K562 (cell line): Measurements from ENCODE around the gene IFNGR1. TPM values are rescaled to one million over a fixed set of nuclear protein-coding genes. Genes with fewer than 3 reads are reported as not detected.

Source experiments
- ATAC-seq: fragments of 200-7000 bp; cut with Tn5 transposase; 3 replicates; pipeline ENCODE4 v1.9.1; 2020; ENCODE audit warnings: moderate library complexity
- Bru-seq: library from RNA; stranded (reverse); fragments of 400-500 nt; gene quantifications from one replicate; lab custom pipeline; 2021; lab: Mats Ljungman, UMichigan
- BruChase-seq, 2 experiments: library from RNA; stranded (reverse); fragments of 400-500 nt; gene quantifications; one replicate each; lab custom pipeline; 2021; lab: Mats Ljungman, UMichigan
- BruUV-seq: library from RNA; stranded (reverse); fragments of 400-500 nt; replicated peaks from 2 replicates; lab custom pipeline; 2021; lab: Mats Ljungman, UMichigan
- CTCF ChIA-PET: fragments of 300-600 bp; formaldehyde crosslinking; extraction: SDS; loops from one replicate; lab custom pipeline; 2021; ENCODE audit warnings: low intra/inter-chr PET ratio; lab: Yijun Ruan, JAX
- POLR2A ChIA-PET: fragments of 300-600, 350-650 bp; sonication (Branson Sonifier 250); formaldehyde crosslinking; extraction: SDS; loops from one replicate; lab custom pipeline; 2021; ENCODE audit warnings: antibody characterized with exemption, inconsistent platforms; lab: Yijun Ruan, JAX
- DNase-seq, 4 experiments: peaks; one replicate each; pipeline versions ENCODE4 v3.0.0 to v3.0.0-alpha.2; 2011 to 2018; ENCODE audit warnings: low spot score in 3 of 4, mixed read lengths in 3 of 4; ENCODE audit errors: extremely low read depth in 1 of 4
- FAIRE-seq: peaks from 2 replicates; lab custom pipeline; 2011; peaks lifted over from hg19 to GRCh38; lab: Jason Lieb, UNC
- H2AFZ ChIP-seq: 2 replicates; pipeline ENCODE4 v1.6.0; 2011; ENCODE audit warnings: low read depth, low read length, control low read depth, inconsistent platforms
- H3K27ac ChIP-seq: fragments of 200-600 bp; 3 replicates; pipeline ENCODE4 v1.8.0; 2011; ENCODE audit warnings: low read depth, mild to moderate bottlenecking, control low read depth, inconsistent platforms, low read length, moderate library complexity, mixed read lengths; ENCODE audit errors: extremely low read depth
- H3K27me3 ChIP-seq, 2 experiments: fragments of 300-600 bp in 1 of 2; 2 replicates in 1 of 2; 3 replicates in 1 of 2; pipeline versions ENCODE4 v1.6.0 to v1.8.0; 2011; ENCODE audit warnings: inconsistent platforms in 2 of 2, low read length in 2 of 2, mild to moderate bottlenecking in 1 of 2, mixed read lengths in 1 of 2, moderate library complexity in 1 of 2; ENCODE audit not compliant: control insufficient read depth in 2 of 2, insufficient read depth in 2 of 2
- H3K36me3 ChIP-seq: fragments of 300-600 bp; 3 replicates; pipeline ENCODE4 v1.8.0; 2011; ENCODE audit warnings: mild to moderate bottlenecking, low read length, inconsistent platforms; ENCODE audit not compliant: control insufficient read depth, insufficient read depth
- H3K4me1 ChIP-seq, 2 experiments: fragments of 200-600 bp in 1 of 2; replicated peaks in 1 of 2; 2 replicates in 1 of 2; 3 replicates in 1 of 2; pipeline versions ENCODE4 v1.5.1 to v1.8.0; 2011; ENCODE audit warnings: inconsistent platforms in 2 of 2, low read length in 2 of 2, mild to moderate bottlenecking in 1 of 2, mixed read lengths in 1 of 2, moderate library complexity in 1 of 2; ENCODE audit not compliant: control insufficient read depth in 2 of 2, insufficient read depth in 2 of 2
- H3K4me2 ChIP-seq: 2 replicates; pipeline ENCODE4 v1.6.1; 2011; ENCODE audit warnings: low read length, control low read depth, inconsistent platforms, mixed read lengths; ENCODE audit not compliant: insufficient read depth
- H3K4me3 ChIP-seq: fragments of 200-600 bp; sonication (generic), shearing (Covaris generic); 2 replicates; pipeline ENCODE4 v1.5.1; 2016; ENCODE audit warnings: control low read depth, inconsistent platforms
- H3K79me2 ChIP-seq: fragments of 200-600 bp; 3 replicates; pipeline ENCODE4 v1.8.0; 2011; ENCODE audit warnings: low read length, inconsistent platforms; ENCODE audit not compliant: control insufficient read depth, insufficient read depth
- H3K9ac ChIP-seq, 2 experiments: 2 replicates each; pipeline versions ENCODE4 v1.6.0 to v1.6.1; 2011; ENCODE audit warnings: low read depth in 2 of 2, low read length in 2 of 2, control low read depth in 1 of 2, inconsistent platforms in 1 of 2, mild to moderate bottlenecking in 1 of 2, mixed read lengths in 1 of 2; ENCODE audit not compliant: insufficient read depth in 1 of 2
- H3K9me1 ChIP-seq: one replicate; pipeline ENCODE4 v1.6.0; 2011; ENCODE audit warnings: inconsistent platforms, mild to moderate bottlenecking, low read length, moderate library complexity; ENCODE audit not compliant: control insufficient read depth, insufficient read depth
- H3K9me3 ChIP-seq: replicated peaks from 2 replicates; pipeline ENCODE4 v1.5.1; 2011; ENCODE audit warnings: low read depth, low read length, inconsistent platforms; ENCODE audit not compliant: control insufficient read depth, insufficient read depth
- H4K20me1 ChIP-seq: replicated peaks from 2 replicates; pipeline ENCODE4 v1.6.1; 2011; ENCODE audit warnings: low read length, inconsistent platforms, mixed read lengths; ENCODE audit not compliant: control insufficient read depth, insufficient read depth
- CHD2 ChIP-seq: IDR thresholded peaks from 2 replicates; pipeline ENCODE4 v1.6.1; 2011; ENCODE audit warnings: low read depth, low read length
- GABPA ChIP-seq: fragments of 200-800 bp; sonication (Bioruptor generic); conservative IDR thresholded peaks from 2 replicates; pipeline ENCODE4 v1.6.1; 2016; ENCODE audit warnings: low read depth, missing genetic modification characterization, missing compliant biosample characterization
- GABPB1 ChIP-seq: sonication (generic); formaldehyde crosslinking; IDR thresholded peaks from 2 replicates; pipeline ENCODE4 v1.8.0; 2022; ENCODE audit warnings: mild to moderate bottlenecking, missing genetic modification reagents
- HES1 ChIP-seq: fragments of 450-650 bp; IDR thresholded peaks from 2 replicates; pipeline ENCODE4 v1.6.1; 2016; ENCODE audit warnings: low read depth, mild to moderate bottlenecking, moderate library complexity
- KDM5B ChIP-seq: fragments of 200-600 bp; sonication (generic); IDR thresholded peaks from 2 replicates; pipeline ENCODE4 v1.6.1; 2012; ENCODE audit warnings: low read depth, mild to moderate bottlenecking, moderate library complexity, low read length, control low read depth, inconsistent platforms; ENCODE audit not compliant: insufficient replicate concordance
- PKNOX1 ChIP-seq: fragments of 450-650 bp; IDR thresholded peaks from 2 replicates; pipeline ENCODE4 v1.6.1; 2016
- SMARCC2 ChIP-seq: fragments of 450-650 bp; IDR thresholded peaks from 2 replicates; pipeline ENCODE4 v1.6.1; 2017; ENCODE audit warnings: antibody characterized with exemption, moderate library complexity, mild to moderate bottlenecking, low read depth
- TAF1 ChIP-seq: IDR thresholded peaks from 2 replicates; pipeline ENCODE4 v1.6.1; 2011; ENCODE audit warnings: mild to moderate bottlenecking, low read length, moderate library complexity; ENCODE audit not compliant: insufficient read depth, control insufficient read depth, severe bottlenecking; ENCODE audit errors: extremely low read depth
- ZBTB12 ChIP-seq: fragments of 250-450 bp; sonication (Bioruptor Pico); IDR thresholded peaks from 2 replicates; pipeline ENCODE4 v1.4.0; 2020
- WGBS: fragments of 100-300 bp; shearing (Covaris generic); methylation state at CpG from one replicate; pipeline ENCODE4 v1.1.6; 2016; ENCODE audit warnings: low coverage, mixed read lengths; ENCODE audit not compliant: insufficient coverage; ENCODE audit errors: missing lambda C conversion rate; 5-methylcytosine and 5-hydroxymethylcytosine counted together
- in situ Hi-C: fragments of 300-500 bp; cut with MboI; formaldehyde crosslinking; loops from 4 replicates; pipeline ENCODE4 v1.15.0; 2018; ENCODE audit warnings: inconsistent platforms, mixed read lengths
- intact Hi-C: fragments of 100-400 bp; cut with micrococcal nuclease; formaldehyde crosslinking; loops from 2 replicates; pipeline ENCODE4 v1.14.2; 2022
- long read RNA-seq, 3 experiments: library from polyadenylated mRNA in 2 of 3; library from RNA in 1 of 3; unstranded in 2 of 3; stranded (forward) in 1 of 3; transcript quantifications; one replicate each; pipeline ENCODE4 v2.0.0, GENCODE V29; 2019 to 2022
- polyA minus RNA-seq, 3 experiments: library from RNA; depleted of rRNA, polyadenylated mRNA; stranded (reverse); fragments of >200 nt; gene quantifications; 2 replicates each; pipeline ENCODE4 v1.2.3, GENCODE V29; 2011
- polyA plus RNA-seq, 8 experiments: library from polyadenylated mRNA; depleted of rRNA in 4 of 8; stranded (reverse) in 5 of 8; unstranded in 3 of 8; fragments of >200 nt; fragmentation: Nextera tagmentation in 2 of 8; fragmentation: Illumina TruSeq in 1 of 8; extraction: Ambion mirVana in 2 of 8; extraction: Trizol in 1 of 8; gene quantifications; 2 replicates each; pipeline versions ENCODE4 v1.2.1 to v1.2.3, GENCODE V29; 2011 to 2014; ENCODE audit warnings: inconsistent platforms in 1 of 8, missing spikeins in 1 of 8
- total RNA-seq, 7 experiments: library from RNA; depleted of rRNA in 6 of 7; stranded (reverse); fragments of >200 nt in 6 of 7; fragmentation: Illumina TruSeq in 2 of 7; extraction: Trizol in 2 of 7; gene quantifications; 2 replicates each; pipeline versions ENCODE4 v1.2.1 to v1.2.3, GENCODE V29; 2011 to 2021; ENCODE audit warnings: low replicate concordance in 1 of 7
- TF ChIP-seq, protein P1 (sequence below): conservative IDR thresholded peaks from 2 replicates; pipeline ENCODE4 v1.6.1; 2011; ENCODE audit warnings: low read depth, mild to moderate bottlenecking, low read length; ENCODE audit not compliant: control insufficient read depth

Gene IFNGR1
- total RNA-seq (2011; cell fraction: chromatin; rRNA removed; ENCODE audit: low replicate concordance) = 20.6 and 45.2 TPM in 2 replicates
- total RNA-seq (2011; cell fraction: nucleolus; rRNA removed) = 21.5 and 26.5 TPM in 2 replicates
- total RNA-seq (2011; cell fraction: nucleoplasm; rRNA removed) = 30.9 and 31.5 TPM in 2 replicates
- 13.4 and 14.7 TPM in 2 replicates for total RNA-seq (2014; rRNA removed)
- 26.7 and 31.3 TPM in 2 replicates for total RNA-seq (2014; rRNA removed; fragmentation: Illumina TruSeq; extraction: Trizol)
- total RNA-seq (2015; rRNA removed; fragmentation: Illumina TruSeq; extraction: Trizol) = 33.4 and 38.9 TPM in 2 replicates
- total RNA-seq (2021) = 16.8 and 17.7 TPM in 2 replicates
- polyA plus RNA-seq (2011; rRNA removed) = 33.0 and 52.5 TPM in 2 replicates
- 4.8 and 21.0 TPM in 2 replicates for polyA plus RNA-seq (2011; cell fraction: cytosol; rRNA removed)
- 24.7 and 52.5 TPM in 2 replicates for polyA plus RNA-seq (2011; cell fraction: nucleus; rRNA removed)
- polyA plus RNA-seq (2012) = 22.6 and 25.6 TPM in 2 replicates
- polyA plus RNA-seq (2014; fragmentation: Illumina TruSeq; extraction: Trizol) = 22.4 and 26.7 TPM in 2 replicates
- polyA plus RNA-seq (2014; fragmentation: Nextera tagmentation; extraction: Ambion mirVana) = 10 to 100 TPM; 41.5 to 47.0 TPM
- 19.3 and 21.2 TPM in 2 replicates for polyA plus RNA-seq (2014; rRNA removed)
- 16.9 and 42.2 TPM in 2 replicates for polyA minus RNA-seq (2011; rRNA and poly(A)+ RNA removed)
- 8.5 and 22.1 TPM in 2 replicates for polyA minus RNA-seq (2011; cell fraction: cytosol; rRNA and poly(A)+ RNA removed)
- polyA minus RNA-seq (2011; cell fraction: nucleus; rRNA and poly(A)+ RNA removed) = 11.8 and 45.1 TPM in 2 replicates
- percentile 89 among the genes with signal in this experiment for Bru-seq, nascent RNA
- percentile 88 among the genes with signal in this experiment for BruChase-seq, experiment 1, labeled RNA remaining after a 2-hour chase
- BruChase-seq, experiment 2, labeled RNA remaining after a 6-hour chase = percentile 91 among the genes with signal in this experiment
- long read RNA-seq, experiment 1, transcript IFNGR1-201 (7 exons, 2,139 nt) = major isoform, 41 of 47 reads
- long read RNA-seq, experiment 1, partial matches to known transcripts = 1 of 47 reads
- long read RNA-seq, experiment 1, other reads (novel, unspliced or antisense) = 4 of 47 reads
- long read RNA-seq, experiment 2, partial matches to known transcripts = 4 of 10 reads
- long read RNA-seq, experiment 2, other reads (novel, unspliced or antisense) = 1 of 10 reads
- long read RNA-seq, experiment 3, transcript IFNGR1-201 (7 exons, 2,139 nt) = major isoform, 18 of 22 reads
- long read RNA-seq, experiment 3, partial matches to known transcripts = 0 of 22 reads
- long read RNA-seq, experiment 3, other reads (novel, unspliced or antisense) = 3 of 22 reads

DNA sequence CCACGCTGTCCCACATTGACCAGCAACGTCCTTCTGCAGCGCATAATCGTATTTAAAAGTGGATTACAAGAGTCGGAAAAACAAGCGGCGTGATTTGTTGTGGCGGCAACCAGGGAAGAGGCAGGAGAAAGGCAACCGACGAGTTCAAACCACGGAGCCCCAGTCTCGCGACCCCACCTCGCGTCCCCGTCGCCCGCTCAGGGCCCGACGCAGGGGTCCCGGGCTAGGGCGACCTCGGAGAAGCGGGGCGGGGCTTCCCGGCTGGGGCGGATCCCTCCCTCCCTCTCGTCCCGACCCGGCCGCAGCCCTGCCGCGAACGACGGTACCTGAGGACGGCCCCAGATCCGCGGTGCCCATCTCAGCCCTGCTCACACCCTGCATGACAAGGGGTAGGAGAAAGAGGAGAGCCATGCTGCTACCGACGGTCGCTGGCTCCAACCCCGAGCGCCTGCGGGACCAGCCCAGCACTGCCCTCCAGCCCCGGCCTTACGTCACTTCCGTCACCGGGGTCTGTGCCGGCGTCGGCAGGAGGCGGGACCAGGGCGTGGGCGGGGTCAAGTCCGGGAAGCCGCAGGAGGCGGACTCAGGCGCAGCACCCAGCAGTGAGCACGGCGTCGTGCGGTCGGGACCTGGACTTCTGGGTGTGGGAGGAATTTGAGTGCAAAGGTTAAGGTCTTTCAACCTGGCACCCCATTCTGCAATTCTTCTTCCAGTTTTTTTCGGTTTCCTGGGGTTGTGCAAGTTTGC, at the start of gene IFNGR1:
Gene IFNGR1 (minus strand): TSS at position 469 of the 747 bp plus-strand sequence. CDS start 58 bp downstream, at position 411.
- peak; percentile 97 to 98 (median 98) for DNase-seq
- ATAC-seq = peak; percentile 98
- peak within 1 kb of the TSS; percentile 99 for H2AFZ ChIP-seq
- peak within 1 kb of the TSS; percentile 73 to 94 for H3K9ac ChIP-seq
- POLR2A ChIA-PET = no interaction called here
- CTCF ChIA-PET = no interaction called here
- peaks cover 50% of the 10 kb centered on the region for H3K79me2 ChIP-seq
- in situ Hi-C loops = no loop called here
- peak within 1 kb of the TSS; percentile 77 for H3K27ac ChIP-seq
- no peaks in the 10 kb centered on the region for H3K27me3 ChIP-seq
- BruUV-seq = TSS peak; percentile 53
- peak within 1 kb of the TSS; percentile 99 for H3K4me2 ChIP-seq
- intact Hi-C loops = loop anchor here (1.0 kb wide), 1 partner anchor 49 kb away; no protein-coding TSS in a partner anchor
- H3K4me1 ChIP-seq = peaks cover 10 to 39% of the 10 kb centered on the region in 2 experiments
- peak within 1 kb of the TSS; percentile 79 for H3K4me3 ChIP-seq
- no peaks in the 10 kb centered on the region for H3K9me3 ChIP-seq
- H3K9me1 ChIP-seq = no peaks in the 10 kb centered on the region
- peaks cover 4% of the 10 kb centered on the region; the same call in 1 of the 2 replicates for H4K20me1 ChIP-seq
- under 1% methylated on average over 55 of the region's 64 CpGs for WGBS
- FAIRE-seq = peak; percentile 91
- H3K36me3 ChIP-seq = no peaks in the 10 kb centered on the region
- TF ChIP-seq HES1 = 0 out of 2 replicates have a peak, but pooled peaks have one; percentile 37
- TF ChIP-seq CHD2 = 0 out of 2 replicates have a peak, but pooled peaks have one; percentile 22
- peak; percentile 92 for TF ChIP-seq ZBTB12 (CRISPR knock-in tag)
- peak; percentile 98 for TF ChIP-seq GABPB1 (CRISPR knock-in tag)
- TF ChIP-seq TAF1 = peak; percentile 45
- TF ChIP-seq GABPA (tag) = peak; percentile 95
- TF ChIP-seq, protein P1, sequence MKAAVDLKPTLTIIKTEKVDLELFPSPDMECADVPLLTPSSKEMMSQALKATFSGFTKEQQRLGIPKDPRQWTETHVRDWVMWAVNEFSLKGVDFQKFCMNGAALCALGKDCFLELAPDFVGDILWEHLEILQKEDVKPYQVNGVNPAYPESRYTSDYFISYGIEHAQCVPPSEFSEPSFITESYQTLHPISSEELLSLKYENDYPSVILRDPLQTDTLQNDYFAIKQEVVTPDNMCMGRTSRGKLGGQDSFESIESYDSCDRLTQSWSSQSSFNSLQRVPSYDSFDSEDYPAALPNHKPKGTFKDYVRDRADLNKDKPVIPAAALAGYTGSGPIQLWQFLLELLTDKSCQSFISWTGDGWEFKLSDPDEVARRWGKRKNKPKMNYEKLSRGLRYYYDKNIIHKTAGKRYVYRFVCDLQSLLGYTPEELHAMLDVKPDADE = 0 out of 2 replicates have a peak, but pooled peaks have one; percentile 44
- TF ChIP-seq KDM5B = peak; percentile 82
- TF ChIP-seq SMARCC2 = no peak
- peak; percentile 47 for TF ChIP-seq PKNOX1
